Astrocyte (in vitro differentiated cells and primary cell): ENCODE results near the gene KLHL9. TPM values are rescaled to one million over a fixed set of nuclear protein-coding genes. Genes with fewer than 3 reads are reported as not detected.

Experiments used
- DNase-seq: peaks from one replicate; pipeline ENCODE4 v3.0.0-alpha.2; 2010; ENCODE audit warnings: low read depth
- FAIRE-seq: peaks from 2 replicates; lab custom pipeline; 2011; peaks lifted over from hg19 to GRCh38; lab: Jason Lieb, UNC
- H2AFZ ChIP-seq: 2 replicates; pipeline ENCODE4 v1.6.0; 2012; ENCODE audit warnings: low read depth, low read length, inconsistent platforms
- H3K27ac ChIP-seq: 2 replicates; pipeline ENCODE4 v1.5.1; 2011; ENCODE audit warnings: low read depth, low read length, inconsistent platforms
- H3K27me3 ChIP-seq: 2 replicates; pipeline ENCODE4 v1.6.0; 2011; ENCODE audit warnings: low read length, inconsistent platforms; ENCODE audit not compliant: insufficient read depth
- H3K36me3 ChIP-seq: 2 replicates; pipeline ENCODE4 v1.5.1; 2011; ENCODE audit warnings: low read length, inconsistent platforms; ENCODE audit not compliant: insufficient read depth
- H3K4me1 ChIP-seq: 2 replicates; pipeline ENCODE4 v1.5.1; 2011; ENCODE audit warnings: low read length, inconsistent platforms; ENCODE audit not compliant: insufficient read depth
- H3K4me2 ChIP-seq: 2 replicates; pipeline ENCODE4 v1.6.0; 2012; ENCODE audit warnings: low read length, inconsistent platforms
- H3K4me3 ChIP-seq: 2 replicates; pipeline ENCODE4 v1.5.1; 2011; ENCODE audit warnings: low read depth, mild to moderate bottlenecking, low read length, inconsistent platforms; ENCODE audit not compliant: insufficient read depth
- H3K79me2 ChIP-seq: 2 replicates; pipeline ENCODE4 v1.6.0; 2012; ENCODE audit warnings: mild to moderate bottlenecking, low read length, inconsistent platforms; ENCODE audit not compliant: insufficient read depth
- H3K9ac ChIP-seq: 2 replicates; pipeline ENCODE4 v1.6.0; 2012; ENCODE audit warnings: mild to moderate bottlenecking, low read length, inconsistent platforms
- H3K9me3 ChIP-seq: 2 replicates; pipeline ENCODE4 v1.5.1; 2012; ENCODE audit warnings: low read depth, mild to moderate bottlenecking, low read length, inconsistent platforms; ENCODE audit not compliant: insufficient read depth
- H4K20me1 ChIP-seq: 2 replicates; pipeline ENCODE4 v1.6.0; 2012; ENCODE audit warnings: low read length, inconsistent platforms; ENCODE audit not compliant: insufficient read depth
- H3K27ac Mint-ChIP-seq: one replicate; pipeline ENCODE4 v1.8.0; 2021; ENCODE audit warnings: mild to moderate bottlenecking, mixed read lengths; ENCODE audit not compliant: unreplicated experiment
- H3K27me3 Mint-ChIP-seq: one replicate; pipeline ENCODE4 v1.8.0; 2021; ENCODE audit warnings: low read depth, mixed read lengths; ENCODE audit not compliant: unreplicated experiment
- H3K36me3 Mint-ChIP-seq: one replicate; pipeline ENCODE4 v1.8.0; 2021; ENCODE audit warnings: low read depth, mixed read lengths; ENCODE audit not compliant: unreplicated experiment
- H3K4me1 Mint-ChIP-seq: one replicate; pipeline ENCODE4 v1.8.0; 2021; ENCODE audit warnings: low read depth, mixed read lengths; ENCODE audit not compliant: unreplicated experiment
- H3K4me3 Mint-ChIP-seq: one replicate; pipeline ENCODE4 v1.8.0; 2021; ENCODE audit warnings: mild to moderate bottlenecking, moderate library complexity, mixed read lengths; ENCODE audit not compliant: unreplicated experiment
- H3K9me3 Mint-ChIP-seq: one replicate; pipeline ENCODE4 v1.8.0; 2021; ENCODE audit warnings: mild to moderate bottlenecking, mixed read lengths; ENCODE audit not compliant: unreplicated experiment
- EZH2 ChIP-seq: IDR thresholded peaks from 2 replicates; pipeline ENCODE4 v1.6.1; 2012; ENCODE audit warnings: mild to moderate bottlenecking, low read length, inconsistent platforms; ENCODE audit not compliant: insufficient read depth
- total RNA-seq: library from RNA; stranded (reverse); gene quantifications from 2 replicates; pipeline ENCODE4 v1.2.1, GENCODE V29; 2021
- TF ChIP-seq, protein P1 (sequence below): IDR thresholded peaks from 2 replicates; pipeline ENCODE4 v1.5.1; 2011; ENCODE audit warnings: low read depth, mild to moderate bottlenecking, inconsistent platforms, low read length, moderate library complexity; ENCODE audit not compliant: insufficient read depth

KLHL9 gene
- total RNA-seq, 1 donor from 2014 or later = 30.3 TPM

- Histone ChIP-seq H3K79me2 (no peaks in the 10 kb centered on the region), H3K27me3 (no peaks in the 10 kb centered on the region), H3K4me3 (no peak overlapping the region), H3K4me1 (no peaks in the 10 kb centered on the region), H4K20me1 (no peaks in the 10 kb centered on the region), H3K36me3 (peaks cover 5% of the 10 kb centered on the region), H3K4me2 (no peak overlapping the region), H3K9me3 (no peaks in the 10 kb centered on the region), H3K27ac (no peak overlapping the region), H3K9ac (peak overlapping the region; percentile 21), H2AFZ (no peak overlapping the region)
- H3K4me3 Mint-ChIP-seq = no peak overlapping the region
- no peaks in the 10 kb centered on the region for H3K9me3 Mint-ChIP-seq
- peak; percentile 29 for FAIRE-seq
- peaks cover 3% of the 10 kb centered on the region for H3K4me1 Mint-ChIP-seq
- peaks cover 2% of the 10 kb centered on the region for H3K36me3 Mint-ChIP-seq
- H3K27ac Mint-ChIP-seq = no peak overlapping the region
- TF ChIP-seq, protein P1, sequence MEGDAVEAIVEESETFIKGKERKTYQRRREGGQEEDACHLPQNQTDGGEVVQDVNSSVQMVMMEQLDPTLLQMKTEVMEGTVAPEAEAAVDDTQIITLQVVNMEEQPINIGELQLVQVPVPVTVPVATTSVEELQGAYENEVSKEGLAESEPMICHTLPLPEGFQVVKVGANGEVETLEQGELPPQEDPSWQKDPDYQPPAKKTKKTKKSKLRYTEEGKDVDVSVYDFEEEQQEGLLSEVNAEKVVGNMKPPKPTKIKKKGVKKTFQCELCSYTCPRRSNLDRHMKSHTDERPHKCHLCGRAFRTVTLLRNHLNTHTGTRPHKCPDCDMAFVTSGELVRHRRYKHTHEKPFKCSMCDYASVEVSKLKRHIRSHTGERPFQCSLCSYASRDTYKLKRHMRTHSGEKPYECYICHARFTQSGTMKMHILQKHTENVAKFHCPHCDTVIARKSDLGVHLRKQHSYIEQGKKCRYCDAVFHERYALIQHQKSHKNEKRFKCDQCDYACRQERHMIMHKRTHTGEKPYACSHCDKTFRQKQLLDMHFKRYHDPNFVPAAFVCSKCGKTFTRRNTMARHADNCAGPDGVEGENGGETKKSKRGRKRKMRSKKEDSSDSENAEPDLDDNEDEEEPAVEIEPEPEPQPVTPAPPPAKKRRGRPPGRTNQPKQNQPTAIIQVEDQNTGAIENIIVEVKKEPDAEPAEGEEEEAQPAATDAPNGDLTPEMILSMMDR = peak; percentile 73
- no peak for TF ChIP-seq EZH2
- DNase-seq = peak; percentile 20
- H3K27me3 Mint-ChIP-seq = peaks cover 6% of the 10 kb centered on the region
Measured at GRCh38 chr9:21317956-21318923, 17.0 kb downstream of the KLHL9 start.

DNA sequence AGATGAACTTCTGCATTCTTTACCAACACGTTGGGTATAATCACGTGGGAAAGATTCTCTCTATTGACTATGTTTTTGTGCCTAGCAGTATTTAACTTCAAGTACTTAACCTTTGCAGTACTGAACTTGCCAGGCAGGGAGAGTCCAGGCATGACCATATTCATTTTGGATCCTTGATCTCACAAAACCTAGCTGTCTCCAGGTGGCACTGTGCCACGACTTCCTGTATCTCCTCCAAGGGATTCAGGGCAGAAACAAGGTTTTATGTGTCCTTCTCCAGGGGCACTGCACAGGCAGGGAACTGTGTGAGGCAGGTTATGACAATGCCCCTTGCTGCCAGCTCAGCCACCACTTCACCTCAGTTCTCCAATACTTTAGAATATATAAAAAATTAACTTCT, 18.3 kb downstream of the KLHL9 start:
- Mint-ChIP-seq H3K36me3 (no peaks in the 10 kb centered on the region), H3K9me3 (no peaks in the 10 kb centered on the region), H3K4me1 (peaks cover 3% of the 10 kb centered on the region), H3K4me3 (no peak overlapping the region), H3K27ac (no peak overlapping the region), H3K27me3 (peaks cover 6% of the 10 kb centered on the region)
- no peak for TF ChIP-seq EZH2
- DNase-seq (no peak), FAIRE-seq (no peak)
- H3K36me3 ChIP-seq = no peaks in the 10 kb centered on the region
- no peaks in the 10 kb centered on the region for H3K79me2 ChIP-seq
- no peaks in the 10 kb centered on the region for H4K20me1 ChIP-seq
- no peaks in the 10 kb centered on the region for H3K27me3 ChIP-seq
- H3K4me3 ChIP-seq = no peak overlapping the region
- no peaks in the 10 kb centered on the region for H3K9me3 ChIP-seq
- H3K4me2 ChIP-seq = no peak overlapping the region
- H3K9ac ChIP-seq = no peak overlapping the region
- no peak overlapping the region for H2AFZ ChIP-seq
- H3K27ac ChIP-seq = no peak overlapping the region
- H3K4me1 ChIP-seq = no peaks in the 10 kb centered on the region

GRCh38 chr9:21316032-21316842, 19.0 kb downstream of the KLHL9 start:
- no peak for FAIRE-seq

More at GRCh38 chr9:21316032-21316842, 19.0 kb downstream of the KLHL9 start:
- Mint-ChIP-seq H3K4me3 (no peak overlapping the region), H3K4me1 (peaks cover 3% of the 10 kb centered on the region), H3K36me3 (no peaks in the 10 kb centered on the region), H3K27ac (no peak overlapping the region), H3K27me3 (peaks cover 6% of the 10 kb centered on the region), H3K9me3 (no peaks in the 10 kb centered on the region)
- H3K27me3 ChIP-seq = no peaks in the 10 kb centered on the region
- no peak overlapping the region for H3K4me3 ChIP-seq
- H2AFZ ChIP-seq = no peak overlapping the region
- no peak overlapping the region for H3K27ac ChIP-seq
- H3K79me2 ChIP-seq = no peaks in the 10 kb centered on the region
- TF ChIP-seq, protein P1 = no peak
- H3K4me2 ChIP-seq = no peak overlapping the region
- H3K9me3 ChIP-seq = no peaks in the 10 kb centered on the region
- H3K36me3 ChIP-seq = no peaks in the 10 kb centered on the region
- no peak for DNase-seq
- H3K9ac ChIP-seq = no peak overlapping the region
- no peaks in the 10 kb centered on the region for H3K4me1 ChIP-seq
- no peaks in the 10 kb centered on the region for H4K20me1 ChIP-seq
